ENCODE results near the gene FBXL2.

FBXL2 gene, protein sequence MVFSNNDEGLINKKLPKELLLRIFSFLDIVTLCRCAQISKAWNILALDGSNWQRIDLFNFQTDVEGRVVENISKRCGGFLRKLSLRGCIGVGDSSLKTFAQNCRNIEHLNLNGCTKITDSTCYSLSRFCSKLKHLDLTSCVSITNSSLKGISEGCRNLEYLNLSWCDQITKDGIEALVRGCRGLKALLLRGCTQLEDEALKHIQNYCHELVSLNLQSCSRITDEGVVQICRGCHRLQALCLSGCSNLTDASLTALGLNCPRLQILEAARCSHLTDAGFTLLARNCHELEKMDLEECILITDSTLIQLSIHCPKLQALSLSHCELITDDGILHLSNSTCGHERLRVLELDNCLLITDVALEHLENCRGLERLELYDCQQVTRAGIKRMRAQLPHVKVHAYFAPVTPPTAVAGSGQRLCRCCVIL

DNA sequence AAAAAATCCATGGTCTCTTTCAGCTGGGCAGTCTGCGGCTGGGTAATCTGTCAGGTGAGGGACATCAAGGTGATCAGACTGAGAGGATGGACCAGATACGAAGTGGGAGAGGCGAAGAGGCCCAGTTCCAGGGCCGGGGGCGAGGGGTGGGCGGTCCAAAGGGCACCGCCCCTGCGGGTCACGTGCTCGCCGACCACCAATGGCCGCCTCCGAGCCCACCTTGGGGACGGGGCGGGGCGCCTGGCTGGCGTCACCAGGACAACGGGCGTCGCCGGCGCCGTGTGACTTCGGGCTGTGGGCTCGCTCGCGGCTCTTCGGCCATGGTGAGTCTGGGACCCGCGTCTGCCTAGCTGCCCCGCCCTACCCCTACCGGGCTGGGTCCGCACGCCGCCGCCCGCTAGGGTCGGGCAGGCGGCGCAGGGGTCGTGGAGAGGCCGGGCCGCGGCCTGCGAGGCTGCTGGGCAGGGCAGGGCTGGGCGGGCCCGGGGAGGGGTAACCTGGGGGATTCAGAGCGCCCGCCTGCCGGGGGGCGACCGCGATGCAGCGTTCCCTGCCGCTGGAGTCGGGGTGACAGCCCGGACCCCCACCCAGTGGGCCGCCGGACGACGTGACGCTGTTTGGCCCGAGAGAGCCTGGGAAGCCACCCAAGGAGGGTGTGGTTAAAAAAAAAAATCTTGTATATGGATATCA, at the start of gene FBXL2:
Gene FBXL2 (plus strand): TSS at position 250 of the 690 bp plus-strand sequence. CDS start 71 bp downstream, at position 321.
- peak within 1 kb of the TSS; percentile 78 for H3K4me3 ChIP-seq (ENCODE audit: low read depth, low read length)
- DNase-seq (ENCODE audit: low read depth), result peak; percentile 16

DNA sequence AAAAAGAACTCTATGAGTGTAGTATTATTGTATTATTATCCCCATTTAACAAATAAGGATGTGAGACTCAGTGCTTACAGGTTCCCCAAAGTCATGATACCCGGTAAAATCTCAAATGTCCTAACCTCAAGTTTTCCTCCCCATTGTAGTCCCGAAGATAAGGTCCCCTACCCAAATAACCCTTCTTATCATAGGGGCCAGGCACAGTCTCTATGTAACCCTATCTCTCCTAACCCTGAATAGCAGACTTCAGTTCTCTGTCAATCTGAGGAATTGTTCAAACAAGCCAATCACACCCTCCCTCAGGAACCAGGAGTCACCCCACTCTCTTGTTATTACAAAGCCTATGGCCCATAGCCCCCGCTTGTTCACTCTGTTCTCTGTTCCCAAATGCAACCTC, 48.2 kb upstream of the FBXL2 start:
- no peak for DNase-seq (ENCODE audit: low read depth)
- H3K4me3 ChIP-seq (ENCODE audit: low read depth, low read length), result no peak overlapping the region

DNA sequence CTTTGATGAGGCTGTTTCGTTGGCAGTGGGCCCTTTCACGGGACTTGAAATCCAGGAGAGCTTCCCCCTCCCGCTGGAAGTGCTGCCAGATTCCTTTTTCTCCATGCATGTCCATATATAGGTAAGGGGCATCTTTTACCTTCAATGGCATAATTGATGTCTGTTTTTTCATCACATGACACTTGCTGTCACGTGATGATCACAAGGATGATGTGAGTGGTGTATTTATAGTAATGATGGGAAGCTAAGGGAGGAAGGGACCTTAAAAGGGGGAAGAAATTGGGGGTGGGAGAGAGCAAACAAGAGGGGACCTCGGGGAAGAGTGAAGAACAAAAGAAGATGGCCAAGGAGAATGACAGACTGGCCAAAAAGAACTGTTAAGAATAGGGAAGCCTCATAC, 47.3 kb upstream of the FBXL2 start:
- DNase-seq (ENCODE audit: low read depth), result no peak
- H3K4me3 ChIP-seq (ENCODE audit: low read depth, low read length), result no peak overlapping the region

DNA sequence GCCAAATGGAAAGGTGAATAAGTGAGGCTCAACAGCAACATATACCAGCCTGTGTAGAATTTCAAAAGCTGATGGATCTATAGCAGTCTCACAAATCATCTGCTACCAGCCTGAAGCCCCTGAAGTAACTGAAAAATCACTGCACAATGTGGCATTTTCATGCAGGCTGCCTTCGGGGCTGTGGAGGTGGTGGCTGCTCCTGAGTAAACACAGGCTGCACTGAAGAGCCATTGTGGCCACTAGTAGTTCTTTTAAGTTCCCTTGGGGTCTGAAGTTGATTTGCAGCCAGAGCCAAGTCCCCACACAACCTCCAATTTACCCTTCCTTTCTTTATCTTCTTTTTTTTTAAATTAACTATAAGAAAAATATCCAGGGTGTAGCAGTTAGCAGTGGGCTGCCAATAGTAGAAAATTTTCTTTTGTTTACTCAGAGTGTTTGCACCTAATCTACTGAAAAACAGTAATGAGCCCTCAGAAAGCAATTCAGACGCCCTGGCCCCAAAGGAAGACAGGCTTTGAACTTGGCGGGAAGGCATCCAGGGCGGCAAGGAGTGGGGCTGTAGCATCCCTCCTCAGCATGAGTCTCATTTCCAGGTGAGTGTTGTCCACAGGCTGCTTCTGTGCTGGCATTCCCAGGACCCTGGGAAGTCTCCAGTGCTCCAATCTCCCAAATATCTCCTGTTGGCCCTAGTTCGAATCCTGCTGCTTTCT, 45.3 kb upstream of the FBXL2 start:
- no peak overlapping the region for H3K4me3 ChIP-seq (ENCODE audit: low read depth, low read length)
- no peak for DNase-seq (ENCODE audit: low read depth)

DNA sequence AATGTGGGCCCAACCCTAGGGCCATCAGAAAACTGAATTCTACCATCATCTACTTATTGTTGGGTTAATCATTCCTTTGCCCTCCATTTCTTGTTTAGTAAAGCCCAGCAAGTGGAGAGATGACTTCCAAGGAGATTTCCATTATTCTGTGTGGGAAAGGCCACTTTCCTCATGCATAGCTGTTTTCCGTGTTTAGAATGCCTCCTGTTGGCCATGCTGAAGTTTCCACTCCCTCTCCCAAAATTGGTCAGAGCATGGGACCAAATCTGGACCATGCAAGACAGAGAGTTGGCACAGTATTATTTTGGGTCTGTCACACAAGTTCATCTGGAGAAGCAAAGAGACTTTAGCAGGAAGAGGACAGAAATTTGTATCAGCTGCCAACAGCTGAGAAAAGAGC, 43.4 kb upstream of the FBXL2 start:
- no peak overlapping the region for H3K4me3 ChIP-seq (ENCODE audit: low read depth, low read length)
- no peak for DNase-seq (ENCODE audit: low read depth)

DNA sequence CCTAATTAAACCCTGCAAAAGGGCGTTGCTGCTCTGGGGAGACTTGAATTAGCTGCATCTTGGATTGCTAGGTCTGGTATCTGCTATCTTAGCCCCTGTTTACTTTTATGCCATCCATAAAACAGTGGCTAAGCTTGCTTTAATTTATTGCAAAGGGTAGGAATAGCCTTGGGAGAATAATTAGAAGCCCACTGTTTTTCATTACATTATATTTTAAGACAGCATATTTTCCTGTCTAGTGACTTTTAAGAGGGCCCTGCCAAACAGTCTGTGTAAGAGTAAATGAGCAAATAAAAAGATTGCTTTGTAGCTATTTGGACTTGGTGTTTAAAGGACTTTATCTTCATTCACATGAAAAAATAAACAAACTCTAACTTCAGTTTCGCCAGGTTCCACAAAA, 41.2 kb upstream of the FBXL2 start:
- no peak for DNase-seq (ENCODE audit: low read depth)

DNA sequence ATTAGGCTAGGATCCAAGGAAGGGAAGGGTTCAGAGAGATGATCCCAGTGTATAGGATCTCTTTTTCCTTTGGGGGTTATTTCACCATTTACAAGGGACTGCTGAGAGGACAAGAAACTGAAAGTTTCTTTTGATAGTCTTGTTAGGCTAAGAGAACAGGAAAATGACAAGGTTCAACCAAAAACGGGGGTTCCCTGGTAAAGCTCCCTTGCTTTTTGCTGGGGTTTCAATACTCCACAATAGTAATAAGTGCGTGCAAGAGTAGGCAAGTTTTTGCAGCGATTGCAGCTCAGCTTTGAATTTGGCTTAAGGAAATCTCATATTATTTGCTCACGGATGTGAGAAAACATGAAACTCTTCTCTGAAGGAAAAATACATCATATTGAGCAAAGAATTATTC, 39.8 kb upstream of the FBXL2 start:
- DNase-seq (ENCODE audit: low read depth), result no peak
- no peak overlapping the region for H3K4me3 ChIP-seq (ENCODE audit: low read depth, low read length)

More for the DNA sequence above, 41.2 kb upstream of the FBXL2 start:
- no peak overlapping the region for H3K4me3 ChIP-seq (ENCODE audit: low read depth, low read length)

DNA sequence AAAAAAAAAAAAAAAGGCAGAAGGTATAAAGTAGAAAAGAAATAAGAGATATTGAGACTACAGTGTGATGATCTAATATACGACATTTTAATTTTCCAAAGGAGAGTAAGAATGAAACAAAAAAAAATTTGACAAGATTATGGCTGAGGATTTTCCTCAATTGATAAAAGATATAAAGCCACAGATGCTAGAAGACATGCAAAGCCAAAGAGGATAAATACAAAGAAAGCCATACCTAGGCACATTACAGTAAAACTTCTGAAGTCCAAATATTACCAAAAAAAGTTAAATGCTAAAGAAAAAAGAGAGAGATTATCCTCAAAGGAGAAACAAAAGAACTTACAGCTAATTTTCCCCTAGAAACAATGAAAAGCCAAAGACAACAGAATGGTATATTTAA, 38.3 kb upstream of the FBXL2 start:
- no peak overlapping the region for H3K4me3 ChIP-seq (ENCODE audit: low read depth, low read length)
- DNase-seq (ENCODE audit: low read depth), result no peak

DNA sequence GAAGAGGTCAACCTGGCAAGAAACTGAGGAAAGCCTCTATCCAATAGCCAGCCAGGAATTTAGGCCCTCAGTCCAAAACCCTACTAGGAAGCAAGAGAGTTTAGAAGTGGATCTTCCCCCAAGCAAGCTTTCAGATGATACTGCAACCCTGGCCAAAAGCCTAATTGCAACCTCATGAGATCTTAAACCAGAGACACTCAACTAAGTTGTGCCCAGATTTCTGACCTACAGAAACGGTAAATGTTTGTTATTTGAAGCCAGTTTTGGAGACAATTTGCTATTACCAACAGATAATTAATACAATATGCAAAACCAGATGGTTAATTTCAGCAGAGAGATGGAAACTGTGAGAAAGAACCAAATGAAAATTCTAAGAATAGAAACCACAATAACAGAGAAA, 37.0 kb upstream of the FBXL2 start:
- no peak overlapping the region for H3K4me3 ChIP-seq (ENCODE audit: low read depth, low read length)
- DNase-seq (ENCODE audit: low read depth), result no peak

DNA sequence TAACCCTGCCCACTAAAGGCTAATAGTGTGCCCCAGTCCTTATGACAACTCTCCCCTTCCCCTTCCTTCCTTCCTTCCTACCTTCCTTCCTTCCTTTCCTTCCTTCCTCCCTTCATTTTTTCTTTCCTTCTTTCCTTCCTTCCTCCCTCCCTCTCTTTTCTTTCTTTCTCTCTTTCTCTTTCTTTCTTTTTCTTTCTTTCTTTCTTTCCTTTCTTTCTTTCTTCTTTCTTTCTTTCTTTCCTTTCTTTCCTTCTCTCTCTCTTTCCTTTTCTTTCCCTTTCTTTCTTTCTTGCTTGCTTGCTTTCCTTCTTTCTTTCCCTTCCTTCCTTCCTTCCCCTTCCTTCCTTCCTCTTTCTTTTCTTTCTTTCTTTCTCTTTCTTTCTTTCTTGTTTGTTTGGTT, 30.5 kb upstream of the FBXL2 start:
- H3K4me3 ChIP-seq (ENCODE audit: low read depth, low read length), result no peak overlapping the region
- DNase-seq (ENCODE audit: low read depth), result no peak

DNA sequence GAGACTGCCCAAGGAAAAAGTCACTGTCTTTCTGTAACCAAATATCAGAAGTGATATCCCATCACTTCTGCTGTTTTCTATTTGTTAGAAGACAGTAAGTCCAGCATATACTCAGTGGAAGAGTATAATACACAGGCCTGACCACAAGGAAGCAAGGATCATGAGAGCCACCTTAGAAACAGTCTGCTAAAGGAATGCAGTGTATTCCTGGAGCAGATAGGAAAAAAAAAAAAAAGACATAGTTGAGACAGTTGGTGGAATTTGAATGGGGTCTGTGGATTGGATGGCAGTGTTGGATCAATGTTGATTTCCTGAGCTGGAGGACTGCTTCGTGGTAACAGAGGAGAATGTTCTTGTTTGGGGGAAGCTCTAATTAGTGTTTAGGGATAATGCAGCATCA, 26.5 kb upstream of the FBXL2 start:
- no peak overlapping the region for H3K4me3 ChIP-seq (ENCODE audit: low read depth, low read length)
- DNase-seq (ENCODE audit: low read depth), result no peak

DNA sequence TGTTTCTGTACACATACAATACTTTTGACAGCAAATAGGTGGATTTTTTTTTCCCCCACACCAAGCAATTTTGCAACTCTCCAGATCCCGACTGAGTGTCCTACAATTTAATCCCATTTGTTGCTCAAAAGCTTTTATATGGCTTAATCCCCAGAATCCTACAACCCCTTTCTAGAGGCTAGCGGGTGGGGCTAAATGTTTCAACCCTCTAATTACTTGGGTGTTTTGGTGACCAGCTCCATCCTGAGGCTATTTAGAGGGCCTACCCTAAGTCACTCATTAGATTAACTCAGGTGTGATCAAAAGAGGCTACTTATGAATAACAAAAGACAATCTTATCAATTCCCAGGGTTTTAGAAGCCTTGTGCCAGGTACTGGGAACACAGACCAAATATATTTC, 21.0 kb upstream of the FBXL2 start:
- no peak overlapping the region for H3K4me3 ChIP-seq (ENCODE audit: low read depth, low read length)
- DNase-seq (ENCODE audit: low read depth), result no peak

DNA sequence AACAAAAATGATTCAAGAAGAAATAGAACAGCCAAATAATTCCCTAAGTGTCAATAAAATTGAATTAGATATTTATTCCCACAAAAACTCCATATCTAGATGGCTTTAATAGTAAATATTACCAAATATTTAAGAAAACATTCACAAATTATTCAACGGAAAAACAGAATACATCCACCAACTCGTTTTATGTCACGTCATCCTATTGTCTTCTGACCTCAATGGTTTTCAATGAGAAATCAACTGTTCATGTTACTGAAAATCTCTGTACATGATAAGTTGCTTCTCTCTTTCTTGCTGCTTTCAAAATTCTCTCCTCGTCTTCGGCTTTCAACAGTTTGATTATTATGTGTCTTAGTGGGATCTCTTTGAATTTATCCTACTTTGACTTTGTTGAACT, 17.1 kb upstream of the FBXL2 start:
- DNase-seq (ENCODE audit: low read depth), result no peak
- H3K4me3 ChIP-seq (ENCODE audit: low read depth, low read length), result no peak overlapping the region

DNA sequence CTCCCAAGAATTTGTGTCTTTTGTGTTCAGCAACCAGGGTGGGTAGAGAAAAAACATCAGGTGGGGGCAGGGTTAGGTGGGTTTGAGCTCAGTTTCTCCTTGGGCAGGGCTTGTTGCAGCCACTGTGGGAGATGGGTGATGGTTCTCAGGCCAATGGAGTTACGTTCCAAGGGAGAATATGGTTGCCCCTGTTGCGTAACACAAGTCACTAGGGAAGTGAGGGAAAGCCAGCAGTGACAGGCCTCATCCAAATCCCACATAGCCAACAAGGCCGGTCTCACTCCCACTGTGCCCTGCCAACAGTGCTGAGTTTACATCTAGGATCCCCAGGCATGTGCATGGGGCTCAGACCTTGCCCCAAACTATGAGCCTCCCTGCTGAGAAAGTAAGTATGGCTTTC, 7.9 kb upstream of the FBXL2 start:
- H3K4me3 ChIP-seq (ENCODE audit: low read depth, low read length), result no peak overlapping the region
- no peak for DNase-seq (ENCODE audit: low read depth)

DNA sequence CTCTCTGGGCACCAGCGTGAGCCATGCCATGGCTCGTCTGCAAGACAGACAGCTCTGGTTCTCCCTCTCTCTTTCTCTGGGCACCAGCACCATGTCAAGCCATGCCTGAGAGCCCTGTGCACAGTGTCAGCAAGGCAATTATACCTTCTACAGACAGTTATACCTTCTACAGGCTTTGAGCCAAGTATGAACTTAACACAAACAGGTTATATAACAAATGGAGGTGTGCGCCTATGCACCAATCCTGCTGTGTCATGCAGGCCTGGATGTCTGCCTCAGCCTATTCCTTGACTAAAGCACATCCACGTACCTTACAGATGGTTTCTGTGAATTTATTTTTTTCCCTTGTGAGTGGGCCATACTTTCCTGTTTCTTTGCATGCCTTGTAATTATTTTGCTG, 5.9 kb upstream of the FBXL2 start:
- no peak for DNase-seq (ENCODE audit: low read depth)
- H3K4me3 ChIP-seq (ENCODE audit: low read depth, low read length), result no peak overlapping the region

DNA sequence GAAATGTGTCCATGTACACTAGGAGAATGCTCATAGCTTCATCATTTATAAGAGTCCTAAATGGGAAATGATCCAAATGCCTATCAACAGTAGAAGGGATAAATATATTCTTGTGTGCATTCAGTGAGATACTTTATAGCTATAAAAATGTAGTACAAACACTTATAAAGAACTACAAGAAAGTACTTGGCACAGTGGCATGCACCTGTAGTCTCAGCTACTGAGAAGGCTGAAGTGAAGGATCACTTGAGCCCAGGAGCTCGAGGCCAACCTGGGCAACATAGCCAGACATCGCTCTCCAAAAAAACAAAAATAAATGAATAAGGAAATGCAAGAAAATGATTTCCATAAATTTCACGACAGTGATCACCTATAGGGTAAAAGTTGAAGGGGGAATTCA, 3.6 kb upstream of the FBXL2 start:
- H3K4me3 ChIP-seq (ENCODE audit: low read depth, low read length), result no peak overlapping the region
- DNase-seq (ENCODE audit: low read depth), result no peak

DNA sequence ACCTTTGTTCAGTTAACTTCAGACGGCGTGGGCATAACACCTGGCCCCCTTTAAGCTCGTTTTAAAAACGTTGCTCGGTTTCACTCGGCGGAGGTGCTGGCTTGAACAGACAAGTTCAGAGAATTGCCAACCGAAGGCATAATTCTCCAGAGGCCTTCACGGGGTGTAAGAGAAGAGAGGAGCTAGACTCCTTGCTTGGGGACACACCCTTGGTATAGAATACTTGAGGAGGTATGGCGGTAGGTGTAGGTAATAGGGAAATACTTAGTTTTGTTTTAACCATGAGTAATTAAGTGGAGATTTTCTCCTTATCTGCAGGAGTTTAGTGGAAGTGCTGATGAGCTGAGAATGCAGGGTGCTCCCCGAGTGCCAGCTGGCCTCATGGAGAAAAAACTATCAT, 921 bp downstream of the FBXL2 start:
- DNase-seq (ENCODE audit: low read depth), result no peak
- H3K4me3 ChIP-seq (ENCODE audit: low read depth, low read length), result peak overlapping the region; percentile 78

DNA sequence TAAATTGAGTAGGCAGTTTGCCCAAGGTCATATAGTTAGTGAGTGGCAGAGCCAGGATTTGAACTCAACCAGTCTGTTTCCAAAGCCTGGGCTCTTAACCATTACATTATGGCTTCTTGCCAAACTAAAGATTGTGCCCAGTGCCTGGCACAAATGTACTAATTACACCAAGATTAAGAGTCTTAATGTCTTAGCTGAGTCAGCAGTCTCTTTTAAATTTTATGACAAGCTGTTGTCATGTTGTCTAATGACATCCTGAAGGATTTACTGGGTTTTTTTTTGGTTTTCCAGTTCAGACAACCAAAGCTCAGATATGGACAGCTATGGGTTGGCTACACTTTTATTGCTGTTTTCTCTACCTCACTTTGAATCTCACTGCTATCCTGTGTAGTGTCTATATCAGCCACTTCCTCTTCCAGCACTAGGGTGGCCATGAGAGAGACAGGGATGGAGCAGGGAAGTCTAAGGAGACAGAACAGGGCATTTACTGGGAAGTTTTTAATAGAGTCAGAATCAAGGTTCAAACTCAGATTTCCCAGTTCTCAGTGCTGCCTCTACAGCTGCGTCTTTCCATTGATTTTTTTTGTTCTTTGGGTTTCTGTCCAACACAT, 10.5 kb downstream of the FBXL2 start:
- no peak overlapping the region for H3K4me3 ChIP-seq (ENCODE audit: low read depth, low read length)
- DNase-seq (ENCODE audit: low read depth), result no peak

DNA sequence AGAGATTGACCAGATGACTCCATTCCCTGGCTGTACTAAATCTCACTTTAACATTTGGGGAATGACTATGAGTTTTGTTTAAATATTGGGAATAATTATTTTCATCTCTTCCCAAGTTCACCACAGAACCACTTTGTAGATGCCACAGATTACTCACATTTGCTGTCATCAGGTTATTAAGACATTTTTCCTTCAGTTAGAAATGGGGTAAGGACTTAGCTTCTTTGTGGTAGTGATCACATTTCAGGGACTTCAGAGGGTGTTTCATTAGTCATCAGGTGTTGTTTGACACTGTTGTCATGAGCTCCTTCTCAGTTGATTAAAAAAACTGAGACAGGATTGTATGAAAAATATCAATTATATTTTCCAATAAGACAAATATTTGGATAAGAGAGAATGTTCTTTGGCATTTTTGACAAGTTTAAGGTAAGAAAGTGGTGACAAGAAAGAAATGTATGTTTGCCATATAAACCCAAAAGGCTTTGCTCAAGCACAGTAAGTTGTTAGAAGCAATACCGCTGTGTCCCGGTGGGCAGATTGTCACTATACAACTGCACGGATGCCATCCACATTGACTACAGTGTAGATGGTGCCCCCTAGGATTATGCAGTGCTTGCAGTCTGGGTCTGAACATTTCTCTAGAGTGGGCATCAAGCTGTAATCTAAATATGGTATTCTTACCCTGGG, 22.3 kb downstream of the FBXL2 start:
- no peak overlapping the region for H3K4me3 ChIP-seq (ENCODE audit: low read depth, low read length)
- peak; percentile 67 for DNase-seq (ENCODE audit: low read depth)

DNA sequence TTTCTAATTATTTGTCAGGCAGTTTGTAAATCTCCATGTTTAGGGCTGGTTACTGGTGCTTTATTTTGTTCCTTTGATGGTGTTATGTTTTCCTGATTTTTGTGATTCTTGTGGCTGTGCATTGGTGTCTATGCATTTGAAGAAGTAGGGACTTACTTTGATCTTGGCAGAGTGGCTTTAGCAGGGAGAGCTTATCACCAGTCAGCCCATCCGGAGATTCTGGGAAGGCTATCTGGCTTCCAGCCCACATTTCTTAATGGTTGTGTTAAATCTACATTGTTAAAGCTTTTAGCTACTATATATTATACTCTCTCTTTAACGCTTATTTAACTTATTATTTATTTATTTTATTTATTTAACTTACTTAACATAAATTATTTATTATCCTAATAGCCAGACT, 35.1 kb downstream of the FBXL2 start:
- no peak for DNase-seq (ENCODE audit: low read depth)
- H3K4me3 ChIP-seq (ENCODE audit: low read depth, low read length), result no peak overlapping the region
